ENCODE measurements around the gene TIGAR. TPM values are rescaled to one million over a fixed set of nuclear protein-coding genes. Genes with fewer than 3 reads are reported as not detected.

TIGAR gene
- total and polyA plus RNA-seq, 2 donors (not counting 3 experiments of a cell fraction or from before 2014, with no cell fraction given) = 5.6 to 31.2 TPM

DNA sequence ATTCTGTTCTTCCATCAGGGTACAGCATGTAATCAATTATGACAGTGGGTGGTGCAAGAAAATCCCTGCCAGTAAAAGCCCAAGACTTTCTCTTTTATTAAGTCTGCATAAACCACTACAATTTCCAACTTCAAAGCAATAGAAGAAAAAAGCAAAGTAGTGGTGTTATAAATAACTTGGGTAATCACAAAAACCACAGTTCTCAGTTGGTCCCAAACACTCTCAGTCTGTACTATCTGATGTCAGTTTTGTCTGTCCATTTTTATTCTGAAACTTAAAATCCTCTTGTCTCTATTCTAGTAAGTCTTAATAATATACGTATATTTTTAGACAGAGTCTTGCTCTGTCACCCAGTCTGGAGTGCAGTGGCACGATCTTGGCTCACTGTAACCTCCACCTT is 8.8 kb upstream of the TIGAR start:
- CTCF ChIA-PET = interaction anchor here (1.3 to 1.6 kb wide), 2 partner anchors 9 to 35 kb away, joined by 4 read pairs; partner anchors contain the start of gene TIGAR
- BruUV-seq (replicated peaks) = no TSS peak

More for the DNA sequence above, 8.8 kb upstream of the TIGAR start:
- TF ChIP-seq JUN (IDR thresholded peaks at IDR 0.05; ENCODE audit: borderline replicate concordance, insufficient read depth, insufficient read length, low read depth) (no peak), GATA2 (IDR thresholded peaks at IDR 0.05; ENCODE audit: insufficient read depth, insufficient read length, low read depth, low read length) (no peak), POLR2AphosphoS5 (IDR thresholded peaks at IDR 0.05; ENCODE audit: insufficient read depth, low read depth, low read length) (no peak), FOS (IDR thresholded peaks at IDR 0.05; ENCODE audit: borderline replicate concordance, insufficient read depth, low read length) (no peak), POLR2A (IDR thresholded peaks at IDR 0.05; ENCODE audit: low read depth, low read length) (no peak), MYC (IDR thresholded peaks at IDR 0.05; ENCODE audit: low read depth, low read length) (no peak), EZH2 (IDR thresholded peaks at IDR 0.05; ENCODE audit: borderline replicate concordance, low read depth, low read length, severe bottlenecking) (no peak)
- TF ChIP-seq, protein P1, sequence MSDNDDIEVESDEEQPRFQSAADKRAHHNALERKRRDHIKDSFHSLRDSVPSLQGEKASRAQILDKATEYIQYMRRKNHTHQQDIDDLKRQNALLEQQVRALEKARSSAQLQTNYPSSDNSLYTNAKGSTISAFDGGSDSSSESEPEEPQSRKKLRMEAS (IDR thresholded peaks at IDR 0.05; ENCODE audit: insufficient read depth, insufficient read length) = no peak
- TF ChIP-seq, protein P2, sequence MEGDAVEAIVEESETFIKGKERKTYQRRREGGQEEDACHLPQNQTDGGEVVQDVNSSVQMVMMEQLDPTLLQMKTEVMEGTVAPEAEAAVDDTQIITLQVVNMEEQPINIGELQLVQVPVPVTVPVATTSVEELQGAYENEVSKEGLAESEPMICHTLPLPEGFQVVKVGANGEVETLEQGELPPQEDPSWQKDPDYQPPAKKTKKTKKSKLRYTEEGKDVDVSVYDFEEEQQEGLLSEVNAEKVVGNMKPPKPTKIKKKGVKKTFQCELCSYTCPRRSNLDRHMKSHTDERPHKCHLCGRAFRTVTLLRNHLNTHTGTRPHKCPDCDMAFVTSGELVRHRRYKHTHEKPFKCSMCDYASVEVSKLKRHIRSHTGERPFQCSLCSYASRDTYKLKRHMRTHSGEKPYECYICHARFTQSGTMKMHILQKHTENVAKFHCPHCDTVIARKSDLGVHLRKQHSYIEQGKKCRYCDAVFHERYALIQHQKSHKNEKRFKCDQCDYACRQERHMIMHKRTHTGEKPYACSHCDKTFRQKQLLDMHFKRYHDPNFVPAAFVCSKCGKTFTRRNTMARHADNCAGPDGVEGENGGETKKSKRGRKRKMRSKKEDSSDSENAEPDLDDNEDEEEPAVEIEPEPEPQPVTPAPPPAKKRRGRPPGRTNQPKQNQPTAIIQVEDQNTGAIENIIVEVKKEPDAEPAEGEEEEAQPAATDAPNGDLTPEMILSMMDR (IDR thresholded peaks at IDR 0.05; ENCODE audit: extremely low read depth in 1 of 2, insufficient read depth in 1 of 2, low read depth in 1 of 2, low read length in 2 of 2) = no peak
- Histone ChIP-seq H3K27ac (ENCODE audit: insufficient read depth, low read depth, low read length) (no peak overlapping the region), H3K9me3 (replicated peaks; ENCODE audit: control insufficient read depth, insufficient read depth, low read length) (no peaks in the 10 kb centered on the region), H4K20me1 (replicated peaks; ENCODE audit: control insufficient read depth, extremely low read depth, insufficient read depth, low read length) (no peaks in the 10 kb centered on the region), H3K4me1 (ENCODE audit: control insufficient read depth, extremely low read depth, insufficient read depth, low read length) (no peaks in the 10 kb centered on the region), H3K36me3 (ENCODE audit: control insufficient read depth in 2 of 2, extremely low read depth in 1 of 2, insufficient read depth in 2 of 2, low read length in 2 of 2) (no peaks in the 10 kb centered on the region), H2AFZ (ENCODE audit: low read depth, low read length) (no peak overlapping the region), H3K9ac (replicated peaks; ENCODE audit: extremely low read depth, insufficient read depth, low read length) (no peak overlapping the region), H3K4me2 (ENCODE audit: insufficient read depth, low read length) (no peak overlapping the region), H3K79me2 (ENCODE audit: control insufficient read depth, insufficient read depth, low read length) (no peaks in the 10 kb centered on the region), H3K4me3 (replicated peaks in 1 of 3; ENCODE audit: insufficient read depth in 1 of 3, low read depth in 1 of 3, low read length in 3 of 3) (no peak overlapping the region), H3K27me3 (ENCODE audit: control insufficient read depth in 2 of 2, insufficient read depth in 2 of 2, low read length in 2 of 2) (peaks cover 6 to 12% of the 10 kb centered on the region in 2 experiments), H3K9me1 (replicated peaks; ENCODE audit: control insufficient read depth, extremely low read depth, insufficient read depth, low read length) (no peaks in the 10 kb centered on the region)
- intact Hi-C loops (cut with micrococcal nuclease) (no loop called here), dilution Hi-C loops (cut with MboI; ENCODE audit: extremely low pct_ligation_motif_present, low sequenced_read_pairs) (no loop called here)
- no peak for DNase-seq (ENCODE audit: low read depth, low spot score)
- POLR2A ChIA-PET = no interaction called here
- no peak for FAIRE-seq
